DOHH2 (cell line): ENCODE measurements around the gene EPHA6.

ENCODE experiments used
- H3F3A ChIP-seq: fragments of 200-600 bp; sonication (generic), shearing (Covaris generic); 2 replicates; pipeline ENCODE4 v1.6.0; 2016; ENCODE audit warnings: antibody characterized with exemption, mild to moderate bottlenecking; ENCODE audit not compliant: control insufficient read depth, insufficient read depth
- H3K27ac ChIP-seq: fragments of 200-600 bp; sonication (generic); 2 replicates; pipeline ENCODE4 v1.5.1; 2014; ENCODE audit warnings: low read depth, mild to moderate bottlenecking, low read length, moderate library complexity
- H3K27me3 ChIP-seq: fragments of 200-600 bp; sonication (generic); 2 replicates; pipeline ENCODE4 v1.6.1; 2014; ENCODE audit warnings: mild to moderate bottlenecking, low read length, mixed read lengths; ENCODE audit not compliant: control insufficient read depth
- H3K36me3 ChIP-seq: fragments of 200-600 bp; sonication (generic); 2 replicates; pipeline ENCODE4 v1.6.1; 2014; ENCODE audit warnings: mild to moderate bottlenecking, low read length, moderate library complexity, mixed read lengths; ENCODE audit not compliant: control insufficient read depth
- H3K4me1 ChIP-seq: fragments of 200-600 bp; sonication (generic); 2 replicates; pipeline ENCODE4 v1.6.1; 2014; ENCODE audit warnings: mild to moderate bottlenecking, low read length, mixed read lengths; ENCODE audit not compliant: control insufficient read depth
- H3K4me2 ChIP-seq: fragments of 200-600 bp; sonication (generic); 2 replicates; pipeline ENCODE4 v1.6.0; 2014; ENCODE audit warnings: mild to moderate bottlenecking, low read length, moderate library complexity
- H3K4me3 ChIP-seq: fragments of 200-600 bp; sonication (generic); 2 replicates; pipeline ENCODE4 v1.5.1; 2014; ENCODE audit warnings: mild to moderate bottlenecking, low read length, mixed read lengths
- H3K79me2 ChIP-seq: fragments of 200-600 bp; sonication (generic); 2 replicates; pipeline ENCODE4 v1.6.1; 2014; ENCODE audit warnings: mild to moderate bottlenecking, low read length, mixed read lengths; ENCODE audit not compliant: control insufficient read depth
- H3K9me2 ChIP-seq: fragments of 200-600 bp; sonication (generic); replicated peaks from 2 replicates; pipeline ENCODE4 v1.6.1; 2014; ENCODE audit warnings: mild to moderate bottlenecking, low read length, mixed read lengths; ENCODE audit not compliant: control insufficient read depth
- H3K9me3 ChIP-seq: fragments of 200-600 bp; sonication (generic); 2 replicates; pipeline ENCODE4 v1.6.1; 2014; ENCODE audit warnings: antibody characterized with exemption, low read length, mixed read lengths; ENCODE audit not compliant: control insufficient read depth, insufficient read depth
- H4K20me1 ChIP-seq: fragments of 200-600 bp; sonication (generic); 2 replicates; pipeline ENCODE4 v1.6.0; 2014; ENCODE audit warnings: low read depth, mild to moderate bottlenecking, antibody characterized with exemption, low read length, moderate library complexity; ENCODE audit not compliant: control insufficient read depth, insufficient read depth
- EZH2phosphoT487 ChIP-seq: fragments of 200-600 bp; sonication (generic); IDR thresholded peaks from 2 replicates; pipeline ENCODE4 v1.6.1; 2017; ENCODE audit warnings: borderline replicate concordance, mild to moderate bottlenecking, antibody characterized with exemption, low read length, moderate library complexity, mixed read lengths
- TF ChIP-seq, protein P1 (sequence below): fragments of 200-600 bp; sonication (generic); IDR thresholded peaks from one replicate; pipeline ENCODE4 v1.5.1; 2014; ENCODE audit warnings: antibody characterized with exemption, mild to moderate bottlenecking, low read depth, low read length; ENCODE audit not compliant: poor library complexity, severe bottlenecking

EPHA6 gene

DNA sequence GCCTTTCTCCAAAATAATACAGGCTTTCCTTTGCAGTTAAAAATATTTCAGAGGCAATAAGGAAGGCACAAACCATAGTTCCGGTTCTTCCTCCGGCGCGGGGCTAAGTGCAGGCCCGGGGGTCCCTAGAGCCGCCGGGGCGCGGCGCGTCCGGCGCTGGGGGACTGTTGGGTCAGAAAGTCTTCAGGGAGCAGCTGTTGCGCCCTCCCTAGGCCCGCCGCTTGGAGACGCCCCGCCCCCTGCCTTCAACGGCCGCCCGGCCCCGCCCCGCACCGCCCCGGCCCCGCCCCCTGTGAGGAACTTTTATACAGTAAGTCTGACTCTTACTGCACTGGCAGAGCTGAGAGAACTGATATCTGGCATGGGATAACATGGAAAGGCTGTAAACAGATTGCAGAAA lies 667.0 kb downstream of the EPHA6 start:
- Histone ChIP-seq H3K27me3 (no peaks in the 10 kb centered on the region), H3K4me3 (no peak overlapping the region), H3K79me2 (no peaks in the 10 kb centered on the region), H3K4me1 (no peaks in the 10 kb centered on the region), H4K20me1 (no peaks in the 10 kb centered on the region), H3F3A (no peaks in the 10 kb centered on the region), H3K9me2 (no peaks in the 10 kb centered on the region), H3K36me3 (no peaks in the 10 kb centered on the region), H3K4me2 (no peak overlapping the region), H3K27ac (no peak overlapping the region), H3K9me3 (no peaks in the 10 kb centered on the region)
- TF ChIP-seq EZH2phosphoT487: no peak
- TF ChIP-seq, protein P1, sequence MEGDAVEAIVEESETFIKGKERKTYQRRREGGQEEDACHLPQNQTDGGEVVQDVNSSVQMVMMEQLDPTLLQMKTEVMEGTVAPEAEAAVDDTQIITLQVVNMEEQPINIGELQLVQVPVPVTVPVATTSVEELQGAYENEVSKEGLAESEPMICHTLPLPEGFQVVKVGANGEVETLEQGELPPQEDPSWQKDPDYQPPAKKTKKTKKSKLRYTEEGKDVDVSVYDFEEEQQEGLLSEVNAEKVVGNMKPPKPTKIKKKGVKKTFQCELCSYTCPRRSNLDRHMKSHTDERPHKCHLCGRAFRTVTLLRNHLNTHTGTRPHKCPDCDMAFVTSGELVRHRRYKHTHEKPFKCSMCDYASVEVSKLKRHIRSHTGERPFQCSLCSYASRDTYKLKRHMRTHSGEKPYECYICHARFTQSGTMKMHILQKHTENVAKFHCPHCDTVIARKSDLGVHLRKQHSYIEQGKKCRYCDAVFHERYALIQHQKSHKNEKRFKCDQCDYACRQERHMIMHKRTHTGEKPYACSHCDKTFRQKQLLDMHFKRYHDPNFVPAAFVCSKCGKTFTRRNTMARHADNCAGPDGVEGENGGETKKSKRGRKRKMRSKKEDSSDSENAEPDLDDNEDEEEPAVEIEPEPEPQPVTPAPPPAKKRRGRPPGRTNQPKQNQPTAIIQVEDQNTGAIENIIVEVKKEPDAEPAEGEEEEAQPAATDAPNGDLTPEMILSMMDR: no peak

DNA sequence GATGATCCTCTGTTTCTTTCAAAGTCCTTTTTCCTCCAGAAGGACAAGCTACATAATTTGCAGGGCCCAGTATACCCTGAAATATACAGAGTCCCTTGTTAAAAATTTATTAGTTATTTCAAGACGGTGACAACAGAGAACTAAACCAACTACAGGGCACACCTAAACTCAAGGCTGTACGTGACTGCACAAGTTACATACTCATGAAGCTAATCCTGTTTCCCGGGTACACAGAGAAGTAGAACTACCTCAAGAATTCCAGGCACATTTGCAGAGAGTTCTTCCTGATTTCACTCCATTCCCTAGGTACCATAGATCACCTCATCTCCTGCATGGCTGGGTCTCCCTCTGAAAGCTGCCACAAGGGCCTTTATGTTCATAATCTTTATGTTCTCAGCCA lies 670.8 kb downstream of the EPHA6 start:
- no peaks in the 10 kb centered on the region for H3K9me3 ChIP-seq
- no peak overlapping the region for H3K4me3 ChIP-seq
- no peaks in the 10 kb centered on the region for H3K9me2 ChIP-seq
- no peak for TF ChIP-seq EZH2phosphoT487
- TF ChIP-seq, protein P1: no peak
- H3K4me2 ChIP-seq: no peak overlapping the region
- no peaks in the 10 kb centered on the region for H4K20me1 ChIP-seq
- H3K36me3 ChIP-seq: no peaks in the 10 kb centered on the region
- no peaks in the 10 kb centered on the region for H3K79me2 ChIP-seq
- H3K27me3 ChIP-seq: no peaks in the 10 kb centered on the region
- no peak overlapping the region for H3K27ac ChIP-seq
- H3F3A ChIP-seq: no peaks in the 10 kb centered on the region
- no peaks in the 10 kb centered on the region for H3K4me1 ChIP-seq

DNA sequence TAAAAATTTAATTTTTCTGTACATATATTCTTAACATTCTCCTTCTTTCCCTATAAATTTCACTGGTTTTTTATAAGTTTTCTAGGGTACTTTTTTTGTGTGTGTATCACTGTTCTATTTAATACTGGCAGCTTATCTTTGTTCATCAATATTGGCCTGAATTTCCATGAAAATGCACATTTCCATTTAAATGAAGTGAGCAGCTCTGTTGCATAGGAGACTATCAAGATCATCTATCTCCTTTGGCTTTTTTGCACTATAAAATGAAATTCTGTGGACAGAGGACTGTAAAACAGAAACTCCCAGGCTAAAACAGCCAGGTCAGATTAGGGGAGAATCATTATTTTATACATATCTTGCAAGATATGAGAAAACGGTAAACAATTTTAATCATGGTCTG lies 673.2 kb downstream of the EPHA6 start:
- Histone ChIP-seq H3K79me2 (no peaks in the 10 kb centered on the region), H3K9me2 (no peaks in the 10 kb centered on the region), H3F3A (no peaks in the 10 kb centered on the region), H3K4me2 (no peak overlapping the region), H3K27ac (no peak overlapping the region), H4K20me1 (no peaks in the 10 kb centered on the region), H3K4me1 (no peaks in the 10 kb centered on the region), H3K4me3 (no peak overlapping the region), H3K36me3 (no peaks in the 10 kb centered on the region), H3K27me3 (no peaks in the 10 kb centered on the region), H3K9me3 (no peaks in the 10 kb centered on the region)
- no peak for TF ChIP-seq EZH2phosphoT487
- TF ChIP-seq, protein P1: no peak

DNA sequence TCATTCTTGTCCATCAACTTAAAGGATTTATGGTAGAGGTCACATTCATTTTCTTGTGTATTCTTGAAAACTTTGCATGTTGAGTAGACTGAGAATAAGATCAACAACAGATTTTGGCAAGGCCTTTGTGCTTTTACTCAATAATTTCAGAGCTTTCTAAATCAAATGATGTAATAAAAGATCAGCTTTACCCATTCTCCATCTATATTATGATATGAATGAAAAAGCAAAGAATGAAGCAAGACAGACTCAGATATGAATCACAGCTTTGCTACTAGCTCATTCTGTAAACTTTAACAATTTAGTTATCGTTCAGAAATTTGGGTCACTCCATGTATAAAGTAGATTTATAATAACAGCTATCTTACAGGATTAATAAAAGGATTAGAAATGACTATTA lies 674.3 kb downstream of the EPHA6 start:
- Histone ChIP-seq H3K9me3 (no peaks in the 10 kb centered on the region), H3K9me2 (no peaks in the 10 kb centered on the region), H3K27ac (no peak overlapping the region), H3K4me2 (no peak overlapping the region), H3F3A (no peaks in the 10 kb centered on the region), H3K4me3 (no peak overlapping the region), H3K27me3 (no peaks in the 10 kb centered on the region), H3K4me1 (no peaks in the 10 kb centered on the region), H3K36me3 (no peaks in the 10 kb centered on the region), H3K79me2 (no peaks in the 10 kb centered on the region), H4K20me1 (no peaks in the 10 kb centered on the region)
- no peak for TF ChIP-seq EZH2phosphoT487
- TF ChIP-seq, protein P1: no peak
